Muscle of arm (tissue), 14 donors: Measurements from ENCODE around the gene TDRD12. TPM values are rescaled to one million over a fixed set of nuclear protein-coding genes. Genes with fewer than 3 reads are reported as not detected.

Experiments
- DNase-seq: peaks from one replicate; pipeline ENCODE4 v3.0.0-alpha.2; 2013
- long read RNA-seq, 11 donors: transcript quantifications; one replicate each; lab custom pipeline, GENCODE V29; 2026
- polyA plus RNA-seq, 12 donors: library from polyadenylated mRNA; unstranded; fragments of 120-200 nt; gene quantifications; one replicate each; pipeline ENCODE4 v1.2.1, GENCODE V29; 2013; ENCODE audit not compliant: insufficient read length in 12 of 12

The TDRD12 gene
- 1 to 10 TPM in 1 of 12 donors, under 1 TPM in 9, not detected in 2; 0.09 to 2.3 (median 0.44) TPM for polyA plus RNA-seq
- long read RNA-seq, donor 1 = 0 reads
- long read RNA-seq, donor 2 = 0 reads
- long read RNA-seq, donor 3 = 0 reads
- long read RNA-seq, donor 4 = 0 reads
- long read RNA-seq, donor 5 = 0 reads
- long read RNA-seq, donor 6 = 0 reads
- long read RNA-seq, donor 7 = 0 reads
- long read RNA-seq, donor 8 = 0 reads
- long read RNA-seq, donor 9, partial matches to known transcripts = 22 of 22 reads
- long read RNA-seq, donor 9, other reads (novel, unspliced or antisense) = 0 of 22 reads
- long read RNA-seq, donor 10 = 0 reads
- long read RNA-seq, donor 11 = 0 reads

GRCh38 chr19:32719611-32720059 lies at the start of gene TDRD12:
TDRD12 (plus strand) TSS chr19:32719767; CDS start chr19:32720073, 306 bp downstream.
- no peak for DNase-seq

DNA sequence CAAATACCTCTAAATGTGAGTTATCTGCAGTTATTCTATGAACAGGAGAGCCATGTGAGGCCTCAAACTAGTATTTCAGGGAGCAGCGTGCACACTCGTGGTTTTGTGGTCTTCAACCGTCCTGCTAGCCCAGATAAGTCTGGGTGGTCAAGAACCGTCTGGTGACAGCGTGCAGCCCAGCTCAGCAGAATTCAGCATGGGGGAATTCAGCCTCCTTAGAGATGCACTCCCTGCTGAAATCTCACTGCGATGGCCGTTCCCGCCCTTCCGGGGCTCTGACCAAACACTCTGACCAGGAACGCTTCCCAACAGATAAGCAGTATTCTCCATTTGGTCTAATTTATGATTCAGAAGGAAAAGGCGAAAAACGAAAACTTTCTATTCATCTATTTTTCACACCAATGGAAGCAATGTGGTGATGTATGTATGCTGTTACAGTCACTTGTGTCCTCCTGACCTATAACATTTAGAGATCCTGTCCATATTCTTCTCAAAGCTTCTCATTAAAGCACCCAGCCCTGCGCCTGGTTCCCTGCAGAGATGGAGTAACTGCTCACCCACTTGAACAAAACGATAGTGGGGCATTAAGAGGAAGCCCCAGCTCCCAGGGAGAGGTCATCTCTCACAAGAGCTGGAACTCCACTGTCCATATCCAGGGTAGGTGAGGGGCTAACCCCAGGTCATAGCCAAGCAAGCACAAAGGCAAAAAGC lies 47.5 kb upstream of the TDRD12 start:
- DNase-seq = no peak

- no peak for DNase-seq
Observed at GRCh38 chr19:32672841-32673240, 46.7 kb upstream of the TDRD12 start.

GRCh38 chr19:32673573-32673972 lies 46.0 kb upstream of the TDRD12 start:
- DNase-seq = no peak

- DNase-seq = no peak
Observed at GRCh38 chr19:32674153-32674930, 45.2 kb upstream of the TDRD12 start.

DNA sequence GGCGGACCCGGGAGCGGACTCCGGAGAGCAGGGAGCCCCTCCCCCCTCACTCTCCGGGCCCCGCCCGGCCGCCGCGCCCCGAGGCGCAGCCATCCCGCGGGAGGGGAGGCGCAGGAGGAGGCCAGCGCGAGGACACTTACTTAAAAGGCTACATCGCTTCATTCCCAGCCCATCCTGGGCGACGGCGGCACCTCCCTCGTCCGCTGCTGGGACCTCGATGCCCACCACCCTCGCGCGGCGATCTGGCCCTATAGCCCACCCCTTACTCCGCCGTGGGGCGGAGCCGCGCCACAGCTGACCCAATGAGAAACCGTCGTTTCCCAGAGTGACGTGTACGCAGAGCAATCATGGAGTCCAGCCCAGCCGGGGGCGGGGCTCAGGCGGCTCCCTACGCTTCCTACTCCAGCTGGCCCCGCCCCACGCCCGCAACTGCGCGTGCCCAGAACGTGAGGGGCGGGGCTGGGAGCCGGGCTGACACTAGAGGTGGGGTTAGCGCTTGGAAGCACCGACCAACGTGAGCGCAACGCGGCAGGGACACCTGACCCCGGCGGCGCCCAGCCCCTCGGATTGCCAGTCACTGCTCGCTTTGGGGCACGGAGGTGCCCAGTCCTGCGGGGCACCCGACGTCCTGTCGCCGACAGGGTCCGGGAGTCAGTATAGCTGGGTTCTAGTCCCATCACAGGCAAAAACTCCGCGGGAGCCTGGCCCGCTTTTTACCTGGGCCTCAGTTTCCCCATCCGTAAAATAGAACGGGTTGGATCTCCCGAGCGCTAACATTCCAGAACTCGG lies 44.4 kb upstream of the TDRD12 start, which contains the start of gene ANKRD27:
ANKRD27 (minus strand) TSS at position 250 of the 789 bp plus-strand sequence. CDS start 16,165 bp downstream, outside the sequence.
- peak; percentile 100 for DNase-seq

GRCh38 chr19:32675720-32676185 lies 43.8 kb upstream of the TDRD12 start, which contains the start of gene RGS9BP:
RGS9BP (plus strand) TSS chr19:32675848; CDS start chr19:32676264, 416 bp downstream.
- peak; percentile 37 for DNase-seq

DNA sequence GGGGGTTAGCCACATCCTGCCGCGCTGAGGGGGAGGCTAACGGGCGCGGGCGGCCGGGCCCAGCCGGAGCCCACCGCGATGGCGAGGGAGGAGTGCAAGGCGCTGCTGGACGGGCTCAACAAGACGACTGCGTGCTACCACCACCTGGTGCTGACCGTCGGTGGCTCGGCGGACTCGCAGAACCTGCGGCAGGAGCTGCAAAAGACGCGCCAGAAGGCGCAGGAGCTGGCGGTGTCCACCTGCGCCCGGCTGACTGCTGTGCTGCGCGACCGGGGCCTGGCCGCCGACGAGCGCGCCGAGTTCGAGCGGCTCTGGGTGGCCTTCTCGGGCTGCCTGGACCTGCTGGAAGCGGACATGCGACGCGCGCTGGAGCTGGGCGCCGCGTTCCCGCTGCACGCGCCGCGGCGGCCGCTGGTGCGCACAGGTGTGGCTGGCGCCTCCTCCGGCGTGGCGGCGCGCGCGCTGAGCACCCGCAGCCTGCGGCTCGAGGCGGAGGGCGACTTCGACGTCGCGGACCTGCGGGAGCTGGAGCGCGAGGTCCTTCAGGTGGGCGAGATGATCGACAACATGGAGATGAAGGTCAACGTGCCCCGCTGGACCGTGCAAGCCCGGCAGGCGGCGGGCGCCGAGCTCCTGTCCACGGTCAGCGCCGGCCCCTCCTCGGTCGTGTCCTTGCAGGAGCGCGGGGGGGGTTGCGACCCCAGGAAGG lies 43.2 kb upstream of the TDRD12 start:
- no peak for DNase-seq

GRCh38 chr19:32676895-32677359 lies 42.6 kb upstream of the TDRD12 start:
- DNase-seq = no peak

- no peak for DNase-seq
Observed at GRCh38 chr19:32677657-32678056, 41.9 kb upstream of the TDRD12 start.

DNA sequence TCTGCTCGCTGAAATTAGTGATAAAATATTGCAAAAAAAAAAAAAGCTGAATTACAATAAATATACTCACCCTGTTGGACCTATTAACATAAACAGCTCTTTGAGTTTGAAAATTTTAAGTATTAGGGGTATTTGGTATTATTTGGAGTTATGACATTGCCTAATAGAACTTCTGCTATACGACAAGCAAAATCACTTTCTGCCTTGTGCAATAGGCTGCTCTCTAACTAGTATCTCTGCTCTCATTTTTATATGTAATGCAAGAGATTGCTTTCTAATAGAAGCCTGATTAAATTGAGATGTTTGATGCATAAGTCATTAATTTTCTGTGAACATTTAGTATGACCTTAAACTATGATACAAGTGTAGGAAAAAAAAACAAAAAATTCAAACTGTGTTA lies 38.6 kb upstream of the TDRD12 start:
- no peak for DNase-seq

DNA sequence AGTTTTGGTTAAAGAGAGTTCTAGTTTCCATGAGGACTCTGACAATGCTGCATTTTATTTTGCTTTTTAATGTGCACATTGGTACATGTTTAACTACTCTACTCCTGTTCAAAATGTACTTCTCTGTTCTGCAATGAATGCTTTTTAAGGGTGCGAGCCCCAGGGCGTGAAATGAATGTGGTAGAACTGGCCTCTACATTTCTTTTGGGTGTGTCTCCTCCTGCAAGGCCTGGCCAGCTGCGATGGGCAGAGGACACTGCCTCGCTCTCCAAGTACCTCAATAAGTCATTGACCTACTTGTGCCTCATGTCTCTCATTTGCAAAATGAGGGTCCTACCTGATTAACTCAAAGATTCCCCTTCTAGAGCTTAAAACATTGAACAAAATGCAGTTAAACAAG lies 37.2 kb upstream of the TDRD12 start:
- no peak for DNase-seq

- DNase-seq = no peak
Observed at GRCh38 chr19:32686847-32687475, 32.6 kb upstream of the TDRD12 start.

GRCh38 chr19:32687681-32688080 lies 31.9 kb upstream of the TDRD12 start:
- DNase-seq = no peak

- no peak for DNase-seq
Observed at GRCh38 chr19:32688311-32688710, 31.3 kb upstream of the TDRD12 start.

GRCh38 chr19:32691291-32691951 lies 28.1 kb upstream of the TDRD12 start, which contains the start of gene NUDT19:
NUDT19 (plus strand) TSS chr19:32691821; CDS start chr19:32691961, 140 bp downstream.
- DNase-seq = peak; percentile 65

- DNase-seq = peak; percentile 73
Observed at GRCh38 chr19:32691952-32692726, 27.4 kb upstream of the TDRD12 start.

- no peak for DNase-seq
Observed at GRCh38 chr19:32692727-32693061, 26.9 kb upstream of the TDRD12 start.
